T47D (cell line): ENCODE results near the gene CRYGS.
"Not testable (repeated sequence)": the region's sequence is repeated elsewhere in the genome, so short reads cannot be mapped to it uniquely, and the experiment has no call there.

Source experiments
- DNase-seq, 2 experiments: peaks; one replicate each; pipeline versions ENCODE4 v3.0.0 to v3.0.0-alpha.2; 2011 to 2012; ENCODE audit warnings: low read depth in 1 of 2, low spot score in 1 of 2
- JUND ChIP-seq: IDR thresholded peaks from 2 replicates; pipeline ENCODE4 v1.6.1; 2012; ENCODE audit warnings: low read depth
- in situ Hi-C: cut with HindIII; loops from 2 replicates; pipeline ENCODE4 v1.10.0; 2016; ENCODE audit warnings: low sequenced_read_pairs, low pct_unique_long_range_greater_than_20kb

The CRYGS gene

DNA sequence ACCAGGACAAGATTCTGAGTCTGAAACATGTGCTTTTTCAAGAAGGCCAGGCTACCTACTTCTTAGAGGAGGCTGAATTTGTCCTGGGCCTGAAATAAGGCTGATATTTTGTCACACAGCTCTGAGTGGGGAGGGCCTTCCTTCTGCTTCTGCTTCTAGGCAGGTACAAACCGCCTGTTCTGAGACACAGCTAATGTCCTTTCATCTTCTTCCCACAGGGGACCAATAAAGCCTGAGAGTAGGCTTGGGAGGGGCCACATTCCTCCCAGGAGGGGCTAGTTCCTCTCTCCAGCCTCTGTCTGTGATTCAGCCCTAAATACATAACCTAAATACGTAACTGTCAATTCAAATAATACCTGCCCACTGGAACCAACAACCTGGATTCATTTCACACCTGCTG is 34.8 kb downstream of the CRYGS start:
- TF ChIP-seq JUND: no peak
- DNase-seq: no peak
- in situ Hi-C loops: no loop called here

- in situ Hi-C loops: no loop called here
- no peak for DNase-seq
- TF ChIP-seq JUND: no peak
Measured at GRCh38 chr3:186506857-186507256, 37.3 kb downstream of the CRYGS start.

- in situ Hi-C loops: no loop called here
- TF ChIP-seq JUND: no peak
- DNase-seq: no peak
Measured at GRCh38 chr3:186506191-186506739, 37.9 kb downstream of the CRYGS start.

GRCh38 chr3:186502966-186503712 is 41.0 kb downstream of the CRYGS start:
- no peak for DNase-seq
- in situ Hi-C loops: no loop called here
- TF ChIP-seq JUND: no peak

- in situ Hi-C loops: no loop called here
- DNase-seq: peak; percentile 41 to 44
- no peak for TF ChIP-seq JUND
Measured at GRCh38 chr3:186502138-186502948, 41.8 kb downstream of the CRYGS start.

GRCh38 chr3:186499949-186500348 is 44.2 kb downstream of the CRYGS start:
- in situ Hi-C loops, DNase-seq: not testable (repeated sequence)

GRCh38 chr3:186498022-186498421 is 46.2 kb downstream of the CRYGS start:
- DNase-seq, in situ Hi-C loops: not testable (repeated sequence)

DNA sequence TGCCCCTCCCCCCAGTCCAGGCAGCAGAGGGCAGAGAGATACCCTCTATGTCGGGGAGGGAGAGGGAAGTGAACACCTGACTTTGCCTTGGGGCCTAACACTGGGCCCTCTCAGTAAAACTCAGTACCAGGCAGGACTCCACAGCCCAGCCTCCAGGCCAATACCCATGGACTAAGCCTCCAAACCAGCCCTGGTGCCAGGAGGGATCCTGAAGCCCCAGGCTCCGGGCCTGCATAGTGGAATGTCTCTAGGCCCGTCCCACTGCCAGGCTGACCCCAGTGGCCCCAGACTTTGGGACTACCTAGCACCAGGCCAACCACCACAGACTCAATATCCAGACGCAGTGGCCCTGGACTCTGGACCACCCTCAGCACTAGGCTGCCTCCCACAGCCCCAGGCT is 46.6 kb downstream of the CRYGS start:
- TF ChIP-seq JUND: no peak
- in situ Hi-C loops: no loop called here
- DNase-seq: no peak

- in situ Hi-C loops: no loop called here
- DNase-seq: no peak
- TF ChIP-seq JUND: no peak
Measured at GRCh38 chr3:186496635-186497034, 47.5 kb downstream of the CRYGS start.

GRCh38 chr3:186496016-186496415 is 48.2 kb downstream of the CRYGS start:
- TF ChIP-seq JUND: no peak
- no peak for DNase-seq
- in situ Hi-C loops: no loop called here

DNA sequence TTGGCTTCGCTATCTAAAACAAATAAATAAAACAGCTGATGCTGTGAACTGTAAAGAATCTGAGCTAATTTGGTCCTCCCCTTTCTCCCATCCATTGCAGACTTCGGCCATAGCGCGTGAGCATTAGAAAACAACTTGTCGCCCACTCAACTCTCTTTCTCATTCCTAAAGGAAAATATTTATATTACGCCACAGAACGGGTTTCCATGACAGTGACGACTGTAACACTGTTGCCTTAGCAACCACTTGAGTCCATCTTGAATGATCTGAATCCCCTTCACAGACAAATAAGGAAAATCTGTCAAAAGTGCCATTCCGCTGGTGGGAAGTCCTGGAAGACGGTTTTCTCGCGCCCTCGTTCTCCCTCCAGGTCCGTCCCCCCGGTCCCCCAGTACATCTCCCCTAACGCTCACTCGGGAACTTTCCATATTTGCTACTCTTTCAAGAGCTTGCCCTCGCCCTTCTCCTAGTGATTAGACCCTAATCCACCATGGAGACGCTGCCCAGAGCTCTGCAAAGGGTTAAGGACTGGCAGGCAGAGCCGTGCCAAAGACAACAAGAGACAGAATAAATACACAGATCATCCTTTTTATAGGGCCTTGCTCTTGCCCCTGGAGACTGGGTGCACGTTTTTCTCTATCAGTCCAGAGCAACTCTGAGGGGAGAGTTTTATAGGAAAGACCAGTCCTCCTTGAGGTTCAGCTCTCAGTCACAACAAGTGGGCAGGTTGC is 50.5 kb downstream of the CRYGS start:
- in situ Hi-C loops: no loop called here
- TF ChIP-seq JUND: no peak
- no peak for DNase-seq

GRCh38 chr3:186492385-186492984 is 51.7 kb downstream of the CRYGS start:
- no peak for TF ChIP-seq JUND
- no peak for DNase-seq
- in situ Hi-C loops: no loop called here
